ENCODE measurements around the gene RGS6.

RGS6 gene

GRCh38 chr14:71891970-71892369 is 40.3 kb upstream of the RGS6 start:
- Histone ChIP-seq H3K36me3 (ENCODE audit: control insufficient read depth, insufficient read depth, low read length) (no peaks in the 10 kb centered on the region), H3K4me3 (replicated peaks; ENCODE audit: low read depth, low read length) (no peak overlapping the region), H3K27me3 (replicated peaks; ENCODE audit: control insufficient read depth, insufficient read depth, low read length) (no peaks in the 10 kb centered on the region; the same call in none of the 2 replicates)
- no peak for TF ChIP-seq CTCF (IDR thresholded peaks at IDR 0.05; ENCODE audit: insufficient read depth, low read length, poor library complexity, severe bottlenecking)
- no peak for DNase-seq (ENCODE audit: extremely low read depth, insufficient read length)

- no peaks in the 10 kb centered on the region for H3K27me3 ChIP-seq (replicated peaks; ENCODE audit: control insufficient read depth, insufficient read depth, low read length)
- no peak overlapping the region for H3K4me3 ChIP-seq (replicated peaks; ENCODE audit: low read depth, low read length)
- DNase-seq (ENCODE audit: extremely low read depth, insufficient read length), result no peak
- no peak for TF ChIP-seq CTCF (IDR thresholded peaks at IDR 0.05; ENCODE audit: insufficient read depth, low read length, poor library complexity, severe bottlenecking)
- no peaks in the 10 kb centered on the region for H3K36me3 ChIP-seq (ENCODE audit: control insufficient read depth, insufficient read depth, low read length)
Measured at GRCh38 chr14:71905031-71905430, 27.2 kb upstream of the RGS6 start.

DNA sequence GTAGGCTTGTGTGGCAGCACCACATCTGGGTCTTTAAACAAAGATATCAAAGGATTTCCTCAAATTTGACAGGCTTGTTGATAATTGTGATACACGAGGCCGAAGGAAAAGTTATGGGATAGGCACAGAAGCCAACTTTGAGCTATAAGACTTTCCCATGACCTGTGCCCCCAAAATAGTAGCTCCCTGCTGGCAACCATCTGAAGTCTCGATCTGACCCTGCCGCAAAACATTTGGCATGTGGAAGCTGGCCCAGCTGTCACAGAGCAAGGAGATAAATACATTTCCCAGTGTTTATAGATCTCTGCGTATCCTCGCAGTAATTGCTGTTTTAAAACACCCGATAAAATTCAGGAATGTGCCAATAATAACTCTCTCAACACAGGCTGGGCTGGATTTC is 26.4 kb upstream of the RGS6 start:
- Histone ChIP-seq H3K27me3 (replicated peaks; ENCODE audit: control insufficient read depth, insufficient read depth, low read length) (no peaks in the 10 kb centered on the region; the same call in 1 of the 2 replicates), H3K4me3 (replicated peaks; ENCODE audit: low read depth, low read length) (no peak overlapping the region), H3K36me3 (ENCODE audit: control insufficient read depth, insufficient read depth, low read length) (no peaks in the 10 kb centered on the region)
- no peak for DNase-seq (ENCODE audit: extremely low read depth, insufficient read length)
- no peak for TF ChIP-seq CTCF (IDR thresholded peaks at IDR 0.05; ENCODE audit: insufficient read depth, low read length, poor library complexity, severe bottlenecking)

GRCh38 chr14:71907793-71908515 is 24.3 kb upstream of the RGS6 start:
- DNase-seq (ENCODE audit: extremely low read depth, insufficient read length), result no peak
- Histone ChIP-seq H3K36me3 (ENCODE audit: control insufficient read depth, insufficient read depth, low read length) (no peaks in the 10 kb centered on the region), H3K4me3 (replicated peaks; ENCODE audit: low read depth, low read length) (no peak overlapping the region), H3K27me3 (replicated peaks; ENCODE audit: control insufficient read depth, insufficient read depth, low read length) (no peaks in the 10 kb centered on the region; the same call in 1 of the 2 replicates)
- no peak for TF ChIP-seq CTCF (IDR thresholded peaks at IDR 0.05; ENCODE audit: insufficient read depth, low read length, poor library complexity, severe bottlenecking)

DNA sequence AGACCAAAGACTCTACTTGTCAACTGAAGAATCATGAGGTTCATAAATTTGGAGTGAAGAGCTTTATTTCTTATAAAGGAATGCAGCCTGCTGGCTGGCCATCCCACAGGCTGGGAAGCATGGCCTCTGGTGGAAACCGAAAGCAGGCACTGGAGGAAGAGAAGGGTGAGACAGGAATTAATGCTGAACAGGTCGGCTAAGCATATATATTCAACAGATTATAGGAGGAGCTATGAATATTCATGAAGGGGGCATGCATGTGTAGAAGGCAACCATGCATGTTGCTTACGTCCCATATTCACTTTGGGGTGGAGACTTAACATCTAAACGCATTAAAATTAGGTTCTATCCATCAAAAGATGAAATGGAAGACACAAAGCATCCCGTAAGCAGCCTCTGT is 20.6 kb upstream of the RGS6 start:
- H3K36me3 ChIP-seq (ENCODE audit: control insufficient read depth, insufficient read depth, low read length), result no peaks in the 10 kb centered on the region
- no peak for TF ChIP-seq CTCF (IDR thresholded peaks at IDR 0.05; ENCODE audit: insufficient read depth, low read length, poor library complexity, severe bottlenecking)
- no peaks in the 10 kb centered on the region; the same call in 1 of the 2 replicates for H3K27me3 ChIP-seq (replicated peaks; ENCODE audit: control insufficient read depth, insufficient read depth, low read length)
- H3K4me3 ChIP-seq (replicated peaks; ENCODE audit: low read depth, low read length), result no peak overlapping the region
- DNase-seq (ENCODE audit: extremely low read depth, insufficient read length), result no peak
